BJ (cell line): ENCODE data around the gene DNHD1. TPM values are rescaled to one million over a fixed set of nuclear protein-coding genes. Genes with fewer than 3 reads are reported as not detected.

ENCODE experiments used
- CTCF ChIA-PET: fragments of 350-600 bp; formaldehyde crosslinking; extraction: SDS; loops from one replicate; lab custom pipeline; 2021; ENCODE audit warnings: antibody characterized with exemption, inconsistent platforms; lab: Yijun Ruan, JAX
- POLR2A ChIA-PET: fragments of 300-600 bp; sonication (Branson Sonifier 250); formaldehyde crosslinking; extraction: SDS; loops from one replicate; lab custom pipeline; 2021; ENCODE audit warnings: antibody characterized with exemption; lab: Charles Lee
- DNase-seq: peaks from one replicate; pipeline ENCODE4 v3.0.0-alpha.2; 2011; ENCODE audit warnings: low read depth
- H3K27me3 ChIP-seq: 2 replicates; pipeline ENCODE4 v1.6.0; 2011; ENCODE audit warnings: low read length; ENCODE audit not compliant: control insufficient read depth, insufficient read depth
- H3K36me3 ChIP-seq: 2 replicates; pipeline ENCODE4 v1.5.1; 2011; ENCODE audit warnings: low read length; ENCODE audit not compliant: control insufficient read depth, insufficient read depth
- H3K4me3 ChIP-seq: 2 replicates; pipeline ENCODE4 v1.5.1; 2011; ENCODE audit warnings: low read depth, mild to moderate bottlenecking, control low read depth, low read length
- polyA plus RNA-seq: library from polyadenylated mRNA; depleted of rRNA; stranded (reverse); fragments of >200 nt; gene quantifications from 2 replicates; pipeline ENCODE4 v1.2.3, GENCODE V29; 2011
- TF ChIP-seq, protein P1 (sequence below): IDR thresholded peaks from 2 replicates; pipeline ENCODE4 v1.5.1; 2011; ENCODE audit warnings: low read depth, mild to moderate bottlenecking, control low read depth, inconsistent platforms, low read length, moderate library complexity; ENCODE audit not compliant: insufficient read depth

DNHD1 gene
- polyA plus RNA-seq, 1 experiment = 3.1 TPM

DNA sequence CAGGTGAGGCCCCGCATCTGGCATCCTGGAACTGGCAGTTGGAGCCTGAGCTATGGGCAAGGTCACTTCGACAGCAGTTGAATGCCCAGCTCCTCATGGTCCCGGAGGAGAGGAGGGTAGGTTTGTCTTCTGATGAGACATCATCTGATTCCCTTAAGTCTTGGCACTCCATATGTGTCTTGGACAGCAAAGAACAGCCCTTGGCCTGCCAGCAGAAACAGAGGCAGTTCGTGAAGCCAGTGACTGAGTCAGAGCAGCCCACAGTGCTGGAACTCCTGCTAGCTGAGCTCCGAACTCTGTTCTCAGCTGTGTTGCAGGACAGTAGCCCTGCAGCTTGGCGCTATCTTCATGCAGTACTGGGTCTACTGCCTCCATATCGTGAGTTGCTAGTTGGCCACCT lies 1.0 kb downstream of the DNHD1 start:
- no peak for DNase-seq
- Histone ChIP-seq H3K4me3 (no peak overlapping the region), H3K27me3 (no peaks in the 10 kb centered on the region), H3K36me3 (peaks cover 2% of the 10 kb centered on the region; the same call in 1 of the 2 replicates)
- CTCF ChIA-PET = interaction anchor here (0.6 to 3.5 kb wide), 8 partner anchors 9 to 185 kb away, joined by 3 to 13 read pairs (median 5); partner anchors contain the start of gene MRPL17
- TF ChIP-seq, protein P1, sequence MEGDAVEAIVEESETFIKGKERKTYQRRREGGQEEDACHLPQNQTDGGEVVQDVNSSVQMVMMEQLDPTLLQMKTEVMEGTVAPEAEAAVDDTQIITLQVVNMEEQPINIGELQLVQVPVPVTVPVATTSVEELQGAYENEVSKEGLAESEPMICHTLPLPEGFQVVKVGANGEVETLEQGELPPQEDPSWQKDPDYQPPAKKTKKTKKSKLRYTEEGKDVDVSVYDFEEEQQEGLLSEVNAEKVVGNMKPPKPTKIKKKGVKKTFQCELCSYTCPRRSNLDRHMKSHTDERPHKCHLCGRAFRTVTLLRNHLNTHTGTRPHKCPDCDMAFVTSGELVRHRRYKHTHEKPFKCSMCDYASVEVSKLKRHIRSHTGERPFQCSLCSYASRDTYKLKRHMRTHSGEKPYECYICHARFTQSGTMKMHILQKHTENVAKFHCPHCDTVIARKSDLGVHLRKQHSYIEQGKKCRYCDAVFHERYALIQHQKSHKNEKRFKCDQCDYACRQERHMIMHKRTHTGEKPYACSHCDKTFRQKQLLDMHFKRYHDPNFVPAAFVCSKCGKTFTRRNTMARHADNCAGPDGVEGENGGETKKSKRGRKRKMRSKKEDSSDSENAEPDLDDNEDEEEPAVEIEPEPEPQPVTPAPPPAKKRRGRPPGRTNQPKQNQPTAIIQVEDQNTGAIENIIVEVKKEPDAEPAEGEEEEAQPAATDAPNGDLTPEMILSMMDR = no peak
- POLR2A ChIA-PET = no interaction called here

DNA sequence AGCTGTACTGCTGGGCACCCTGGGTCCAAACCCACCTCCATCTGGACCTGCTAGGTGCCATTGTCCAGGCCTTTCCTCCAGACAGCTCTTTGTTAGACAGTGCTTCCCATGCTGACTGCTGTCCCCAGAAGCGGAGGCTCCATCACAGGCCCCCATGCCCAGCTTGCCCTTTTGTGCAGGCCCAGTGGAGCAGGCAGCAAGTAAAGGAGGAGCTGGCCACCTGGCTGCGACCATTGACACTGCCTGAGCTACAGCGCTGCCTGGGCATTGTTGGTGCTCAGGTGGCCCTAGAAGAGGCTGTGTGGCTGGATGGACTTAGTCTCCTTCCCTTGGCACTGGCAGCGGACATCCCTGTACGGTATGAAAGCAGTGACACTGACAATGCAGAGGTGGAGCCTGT lies 1.5 kb downstream of the DNHD1 start:
- TF ChIP-seq, protein P1 = no peak
- Histone ChIP-seq H3K4me3 (no peak overlapping the region), H3K36me3 (peaks cover 2% of the 10 kb centered on the region; the same call in 1 of the 2 replicates), H3K27me3 (no peaks in the 10 kb centered on the region)
- POLR2A ChIA-PET = no interaction called here
- DNase-seq = no peak
- CTCF ChIA-PET = interaction anchor here (0.6 to 3.5 kb wide), 9 partner anchors 8 to 185 kb away, joined by 3 to 13 read pairs (median 5); partner anchors contain the start of gene MRPL17

DNA sequence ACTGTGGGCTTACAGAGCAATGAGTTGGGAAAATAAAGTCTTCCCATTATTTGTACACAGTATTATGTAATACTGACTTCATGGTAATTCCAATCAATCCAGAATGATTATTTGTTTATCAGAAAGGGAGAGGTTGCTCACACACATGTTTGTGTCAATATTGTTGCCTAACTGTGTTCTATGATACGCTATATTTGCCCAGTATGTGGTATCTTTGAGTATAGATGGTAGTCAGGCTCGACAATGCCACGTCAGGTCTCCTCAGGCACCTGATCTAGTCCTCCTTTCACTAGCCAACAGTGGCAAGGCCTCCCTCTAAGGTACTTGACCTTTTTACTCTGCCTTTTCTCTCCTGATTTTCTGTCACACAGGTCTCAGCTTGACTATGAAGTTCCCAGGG lies 5.3 kb downstream of the DNHD1 start:
- ChIA-PET POLR2A (no interaction called here), CTCF (interaction anchor here (3.2 to 3.7 kb wide), 2 partner anchors 123 to 124 kb away, joined by 9 to 28 read pairs; no protein-coding TSS in a partner anchor)

DNA sequence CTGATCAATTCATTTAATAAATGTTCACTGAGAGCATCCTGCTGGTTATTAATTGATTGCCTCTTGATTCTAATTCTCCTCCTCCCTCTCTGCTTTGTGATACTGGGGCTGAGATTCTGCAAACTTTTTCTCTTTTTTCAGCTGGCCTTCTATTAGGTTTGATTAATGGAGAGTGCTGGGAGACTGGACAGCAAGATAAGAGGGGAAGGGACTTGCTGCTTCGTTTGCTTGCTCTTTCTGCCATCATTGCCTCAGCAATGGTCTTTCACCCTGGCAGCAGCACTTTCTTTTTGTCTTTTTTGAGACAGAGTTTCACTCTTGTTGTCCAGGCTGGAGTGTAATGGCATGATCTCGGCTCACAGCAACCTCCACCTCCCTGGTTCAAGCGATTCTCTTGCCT lies 7.1 kb downstream of the DNHD1 start:
- ChIA-PET CTCF (interaction anchor here (0.6 to 3.7 kb wide), 8 partner anchors 8 to 191 kb away, joined by 3 to 28 read pairs (median 5); no protein-coding TSS in a partner anchor), POLR2A (no interaction called here)
- TF ChIP-seq, protein P1 = no peak
- Histone ChIP-seq H3K4me3 (no peak overlapping the region), H3K36me3 (no peaks in the 10 kb centered on the region), H3K27me3 (no peaks in the 10 kb centered on the region)
- no peak for DNase-seq

More for the DNA sequence above, 5.3 kb downstream of the DNHD1 start:
- DNase-seq = no peak
- peaks cover 2% of the 10 kb centered on the region; the same call in 1 of the 2 replicates for H3K36me3 ChIP-seq
- TF ChIP-seq, protein P1 = no peak
- no peak overlapping the region for H3K4me3 ChIP-seq
- no peaks in the 10 kb centered on the region for H3K27me3 ChIP-seq

DNA sequence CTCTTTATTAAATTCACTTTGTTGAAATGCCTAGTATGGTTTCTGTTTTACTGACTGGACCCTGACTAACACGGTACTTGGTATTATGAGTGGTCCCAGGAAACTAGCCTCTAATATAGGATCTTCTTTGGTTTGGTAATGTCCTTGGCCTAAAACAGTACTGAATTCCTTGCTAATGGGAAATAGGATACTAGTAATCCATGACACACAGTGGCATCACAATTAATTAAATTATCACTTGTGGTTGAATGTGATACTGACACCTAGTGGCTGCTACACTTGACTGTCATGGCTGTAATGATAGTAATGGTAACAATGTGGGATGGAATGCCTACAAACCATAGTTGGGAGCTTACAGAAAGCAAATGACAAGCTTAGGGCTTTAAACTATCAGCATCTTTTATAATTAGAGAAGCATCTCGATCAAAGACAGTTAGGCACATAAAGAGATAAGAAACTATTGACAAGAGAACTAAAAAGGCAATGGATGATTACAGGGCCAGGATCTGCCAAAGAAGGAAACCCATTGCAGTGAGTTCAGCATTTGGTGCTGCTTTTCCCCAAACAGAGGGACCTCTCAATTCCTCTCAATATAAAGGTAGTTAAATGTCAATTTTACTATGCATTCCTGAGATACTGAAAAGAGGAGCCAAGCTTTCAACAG lies 8.6 kb downstream of the DNHD1 start:
- H3K27me3 ChIP-seq = no peaks in the 10 kb centered on the region
- POLR2A ChIA-PET = no interaction called here
- H3K4me3 ChIP-seq = no peak overlapping the region
- no peaks in the 10 kb centered on the region for H3K36me3 ChIP-seq
- CTCF ChIA-PET = interaction anchor here (0.6 to 3.7 kb wide), 23 partner anchors 12 to 265 kb away, joined by 3 to 28 read pairs (median 3); partner anchors contain the start of genes SMPD1 and TRIM3
- peak; percentile 27 for DNase-seq
- TF ChIP-seq, protein P1 = peak; percentile 66
